Nephron (organoid): ENCODE data around the gene CMTM8.

ENCODE experiments used
- H3K27ac Mint-ChIP-seq, 3 experiments: 2 replicates each; pipeline ENCODE4 v1.8.0; 2020; ENCODE audit warnings: mixed read lengths in 3 of 3, mild to moderate bottlenecking in 2 of 3, moderate library complexity in 1 of 3
- H3K27me3 Mint-ChIP-seq: 2 replicates; pipeline ENCODE4 v1.8.0; 2021; ENCODE audit warnings: low read depth, mild to moderate bottlenecking, moderate library complexity, mixed read lengths
- H3K36me3 Mint-ChIP-seq: 2 replicates; pipeline ENCODE4 v1.8.0; 2020; ENCODE audit warnings: low read depth, mixed read lengths
- H3K4me1 Mint-ChIP-seq: 2 replicates; pipeline ENCODE4 v1.8.0; 2020; ENCODE audit warnings: mixed read lengths
- H3K4me3 Mint-ChIP-seq, 3 experiments: 2 replicates each; pipeline ENCODE4 v1.8.0; 2020; ENCODE audit warnings: mild to moderate bottlenecking in 3 of 3, mixed read lengths in 3 of 3, moderate library complexity in 2 of 3
- H3K9me3 Mint-ChIP-seq: 2 replicates; pipeline ENCODE4 v1.8.0; 2020; ENCODE audit warnings: mixed read lengths
- TF ChIP-seq, protein P1 (sequence below), 3 experiments: fragments of 200-600 bp; sonication (generic); IDR thresholded peaks; one replicate each; pipeline ENCODE4 v1.5.0; 2021; ENCODE audit warnings: antibody characterized with exemption in 3 of 3; ENCODE audit not compliant: unreplicated experiment in 3 of 3

CMTM8 gene

DNA sequence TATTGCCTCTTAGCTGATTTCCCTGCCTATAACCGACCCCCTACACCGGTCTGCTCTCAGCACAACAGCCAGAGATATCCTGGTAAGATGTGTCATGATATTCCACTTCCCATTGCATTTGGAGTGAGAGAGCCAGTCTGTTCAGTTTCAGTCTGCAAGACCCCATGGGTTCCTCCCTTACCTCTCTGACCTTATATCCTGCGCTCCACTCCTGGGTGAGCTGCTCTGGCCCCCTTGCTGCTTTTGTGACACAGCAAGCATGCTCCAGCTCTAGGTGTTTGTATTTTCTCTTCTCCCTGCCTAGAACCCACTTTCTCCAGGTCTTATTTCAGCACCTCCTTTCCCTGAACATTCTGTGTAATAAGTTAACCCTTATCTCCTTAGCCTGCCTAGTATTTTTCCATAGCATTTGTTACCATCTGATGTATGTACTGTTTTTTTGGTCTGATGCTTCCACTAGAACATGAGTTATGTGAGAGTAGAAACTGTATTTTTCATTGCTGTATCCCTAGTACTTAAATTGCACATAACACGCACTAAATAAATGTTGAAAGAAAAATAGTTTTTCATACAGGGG, 44.2 kb downstream of the CMTM8 start:
- Mint-ChIP-seq H3K27me3 (no peaks in the 10 kb centered on the region), H3K9me3 (no peaks in the 10 kb centered on the region), H3K27ac (no peak overlapping the region), H3K36me3 (no peaks in the 10 kb centered on the region), H3K4me1 (no peaks in the 10 kb centered on the region), H3K4me3 (no peak overlapping the region)
- TF ChIP-seq, protein P1, sequence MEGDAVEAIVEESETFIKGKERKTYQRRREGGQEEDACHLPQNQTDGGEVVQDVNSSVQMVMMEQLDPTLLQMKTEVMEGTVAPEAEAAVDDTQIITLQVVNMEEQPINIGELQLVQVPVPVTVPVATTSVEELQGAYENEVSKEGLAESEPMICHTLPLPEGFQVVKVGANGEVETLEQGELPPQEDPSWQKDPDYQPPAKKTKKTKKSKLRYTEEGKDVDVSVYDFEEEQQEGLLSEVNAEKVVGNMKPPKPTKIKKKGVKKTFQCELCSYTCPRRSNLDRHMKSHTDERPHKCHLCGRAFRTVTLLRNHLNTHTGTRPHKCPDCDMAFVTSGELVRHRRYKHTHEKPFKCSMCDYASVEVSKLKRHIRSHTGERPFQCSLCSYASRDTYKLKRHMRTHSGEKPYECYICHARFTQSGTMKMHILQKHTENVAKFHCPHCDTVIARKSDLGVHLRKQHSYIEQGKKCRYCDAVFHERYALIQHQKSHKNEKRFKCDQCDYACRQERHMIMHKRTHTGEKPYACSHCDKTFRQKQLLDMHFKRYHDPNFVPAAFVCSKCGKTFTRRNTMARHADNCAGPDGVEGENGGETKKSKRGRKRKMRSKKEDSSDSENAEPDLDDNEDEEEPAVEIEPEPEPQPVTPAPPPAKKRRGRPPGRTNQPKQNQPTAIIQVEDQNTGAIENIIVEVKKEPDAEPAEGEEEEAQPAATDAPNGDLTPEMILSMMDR (IDR thresholded peaks at IDR 0.05; ENCODE audit: unreplicated experiment in 3 of 3): no peak

DNA sequence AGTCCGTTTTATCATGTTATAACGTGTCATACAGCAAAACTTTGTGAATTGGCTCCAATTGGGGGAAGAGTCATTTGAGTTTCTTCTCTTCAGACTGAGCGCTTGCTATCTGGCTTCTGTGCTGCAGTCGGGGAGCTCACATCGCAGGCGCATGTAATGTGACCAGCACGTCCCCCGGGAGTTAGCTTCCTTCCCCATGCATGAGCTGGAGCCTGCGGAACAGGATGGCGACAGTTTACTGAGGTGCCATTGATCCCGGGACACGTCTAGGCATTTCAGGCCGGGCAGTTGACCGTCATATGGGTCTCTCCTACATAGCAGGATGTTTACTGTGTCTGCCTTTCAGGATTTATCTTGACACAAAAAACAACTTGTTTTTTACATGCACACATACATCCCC, 44.8 kb downstream of the CMTM8 start:
- Mint-ChIP-seq H3K27me3 (no peaks in the 10 kb centered on the region), H3K4me1 (no peaks in the 10 kb centered on the region), H3K9me3 (no peaks in the 10 kb centered on the region), H3K27ac (no peak overlapping the region), H3K4me3 (no peak overlapping the region), H3K36me3 (no peaks in the 10 kb centered on the region)
- TF ChIP-seq, protein P1 (IDR thresholded peaks at IDR 0.05; ENCODE audit: unreplicated experiment in 3 of 3): no peak

DNA sequence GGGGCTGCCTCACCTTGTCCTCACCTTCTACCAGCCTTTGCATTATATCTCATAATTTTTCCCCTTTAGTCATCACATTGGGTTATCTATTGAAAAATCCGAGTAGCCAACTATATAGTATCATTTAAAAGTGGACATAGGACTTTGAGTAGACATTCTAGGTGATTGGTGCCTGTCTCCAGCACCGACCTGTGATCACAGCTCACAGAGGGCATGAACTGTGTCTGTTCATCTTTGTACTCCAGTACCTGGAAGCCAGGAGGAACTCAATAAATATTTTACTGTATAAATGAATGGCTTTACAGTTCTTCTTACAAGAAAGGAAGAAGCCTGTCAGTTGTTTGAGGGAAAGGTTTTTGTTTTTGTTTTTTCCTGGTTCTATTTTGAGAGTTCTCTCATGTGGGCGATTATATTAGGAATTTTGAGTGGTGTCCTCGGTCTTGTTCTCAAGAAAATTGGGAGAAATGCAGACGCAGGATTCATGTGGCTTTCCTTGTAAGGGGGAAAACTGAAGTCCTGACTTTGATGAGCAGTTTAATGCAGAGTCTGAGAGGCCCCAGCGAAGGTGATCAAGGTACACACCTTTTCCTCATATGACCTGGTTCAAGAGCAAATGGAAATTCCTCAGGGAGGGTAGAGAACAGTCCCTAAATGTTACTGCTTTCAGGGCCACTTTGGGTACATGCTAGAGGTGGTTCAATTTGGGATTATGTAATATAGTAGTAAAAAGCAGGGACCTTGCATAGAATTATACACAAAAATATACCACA, 46.1 kb downstream of the CMTM8 start:
- TF ChIP-seq, protein P1 (IDR thresholded peaks at IDR 0.05; ENCODE audit: unreplicated experiment in 3 of 3): no peak
- Mint-ChIP-seq H3K9me3 (no peaks in the 10 kb centered on the region), H3K4me1 (no peaks in the 10 kb centered on the region), H3K4me3 (no peak overlapping the region), H3K36me3 (no peaks in the 10 kb centered on the region), H3K27me3 (no peaks in the 10 kb centered on the region), H3K27ac (peak overlapping the region in 1 of 3 experiments; percentile 30)

DNA sequence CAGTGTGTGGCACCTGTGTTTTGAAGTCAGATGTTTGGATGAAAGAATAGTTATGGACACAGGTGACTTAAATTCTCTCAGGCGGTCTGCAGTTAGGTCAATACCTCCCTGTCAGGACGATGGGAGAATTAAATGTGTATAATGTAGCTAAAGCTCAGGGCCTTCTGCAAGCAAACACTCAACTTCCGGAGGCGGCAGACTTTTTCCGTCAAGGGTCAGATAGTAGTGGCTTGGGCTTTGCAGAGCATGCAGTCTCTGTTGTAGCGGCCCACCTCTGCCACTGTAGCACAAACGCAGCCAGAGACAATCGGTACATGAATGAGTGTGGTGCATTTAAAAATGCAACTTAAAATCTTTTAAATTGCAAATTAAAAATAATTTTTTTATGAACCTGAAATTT, 47.4 kb downstream of the CMTM8 start:
- Mint-ChIP-seq H3K4me3 (no peak overlapping the region), H3K27ac (no peak overlapping the region), H3K4me1 (no peaks in the 10 kb centered on the region), H3K36me3 (no peaks in the 10 kb centered on the region), H3K27me3 (no peaks in the 10 kb centered on the region), H3K9me3 (no peaks in the 10 kb centered on the region)
- TF ChIP-seq, protein P1 (IDR thresholded peaks at IDR 0.05; ENCODE audit: unreplicated experiment in 3 of 3): no peak

DNA sequence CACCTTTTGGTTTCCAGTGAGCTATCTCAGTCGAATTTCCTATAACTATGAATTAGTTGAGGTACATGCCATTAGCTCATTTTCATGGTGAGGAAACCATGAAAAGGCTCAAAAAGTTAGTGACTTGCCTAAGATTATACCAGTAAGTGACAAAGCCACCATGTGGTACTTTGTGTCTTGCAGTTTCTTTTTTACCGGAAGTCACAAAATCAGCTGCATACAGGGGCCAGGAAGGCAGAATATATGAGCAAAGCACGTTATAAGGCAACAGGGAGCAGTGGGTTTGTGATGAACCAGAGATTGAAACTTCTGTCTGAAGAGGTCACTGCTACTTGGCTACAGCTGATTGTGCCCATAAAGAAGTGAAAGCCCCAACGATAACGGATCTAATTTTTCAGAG, 50.3 kb downstream of the CMTM8 start:
- TF ChIP-seq, protein P1 (IDR thresholded peaks at IDR 0.05; ENCODE audit: unreplicated experiment in 3 of 3): no peak
- no peaks in the 10 kb centered on the region for H3K9me3 Mint-ChIP-seq
- no peaks in the 10 kb centered on the region for H3K4me1 Mint-ChIP-seq
- peaks cover under 1% of the 10 kb centered on the region for H3K27me3 Mint-ChIP-seq
- H3K27ac Mint-ChIP-seq: no peak overlapping the region
- H3K4me3 Mint-ChIP-seq: no peak overlapping the region
- no peaks in the 10 kb centered on the region for H3K36me3 Mint-ChIP-seq

DNA sequence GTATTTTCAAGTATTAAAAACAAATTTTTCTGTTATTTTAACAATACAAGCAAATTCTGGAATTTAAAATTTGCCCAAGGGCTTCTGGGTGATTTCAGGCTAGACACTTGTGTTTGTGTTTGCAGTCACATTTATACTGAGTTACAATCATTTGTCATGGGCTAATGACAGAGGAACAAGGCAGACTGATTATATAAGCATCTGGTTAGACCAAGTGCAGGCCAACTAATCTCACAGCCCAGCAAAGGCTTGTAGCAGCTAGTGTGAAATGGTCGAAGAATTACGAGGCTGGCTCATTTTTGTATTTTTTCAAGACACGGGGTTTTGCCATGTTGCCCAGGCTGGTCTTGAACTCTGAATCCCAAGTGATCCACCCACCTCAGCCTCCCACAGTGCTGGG, 52.1 kb downstream of the CMTM8 start:
- no peaks in the 10 kb centered on the region for H3K36me3 Mint-ChIP-seq
- no peaks in the 10 kb centered on the region for H3K4me1 Mint-ChIP-seq
- no peak overlapping the region for H3K4me3 Mint-ChIP-seq
- TF ChIP-seq, protein P1 (IDR thresholded peaks at IDR 0.05; ENCODE audit: unreplicated experiment in 3 of 3): no peak
- H3K9me3 Mint-ChIP-seq: no peaks in the 10 kb centered on the region
- H3K27me3 Mint-ChIP-seq: peaks cover 6% of the 10 kb centered on the region
- H3K27ac Mint-ChIP-seq: no peak overlapping the region
